PFSK-1 (cell line): ENCODE results near the gene PSMA7.

Experiments
- POLR2AphosphoS5 ChIP-seq: IDR thresholded peaks from 2 replicates; pipeline ENCODE4 v1.6.1; 2012; ENCODE audit warnings: low read depth, mild to moderate bottlenecking, control low read depth, low read length, moderate library complexity
- TF ChIP-seq, protein P1 (sequence below), 2 experiments: IDR thresholded peaks; 2 replicates each; pipeline versions ENCODE4 v1.6.1 to v1.8.0; 2011 to 2012; ENCODE audit warnings: low read depth in 2 of 2, low read length in 2 of 2, control low read depth in 1 of 2, inconsistent platforms in 1 of 2, mild to moderate bottlenecking in 1 of 2, moderate library complexity in 1 of 2; ENCODE audit not compliant: insufficient read depth in 1 of 2

DNA sequence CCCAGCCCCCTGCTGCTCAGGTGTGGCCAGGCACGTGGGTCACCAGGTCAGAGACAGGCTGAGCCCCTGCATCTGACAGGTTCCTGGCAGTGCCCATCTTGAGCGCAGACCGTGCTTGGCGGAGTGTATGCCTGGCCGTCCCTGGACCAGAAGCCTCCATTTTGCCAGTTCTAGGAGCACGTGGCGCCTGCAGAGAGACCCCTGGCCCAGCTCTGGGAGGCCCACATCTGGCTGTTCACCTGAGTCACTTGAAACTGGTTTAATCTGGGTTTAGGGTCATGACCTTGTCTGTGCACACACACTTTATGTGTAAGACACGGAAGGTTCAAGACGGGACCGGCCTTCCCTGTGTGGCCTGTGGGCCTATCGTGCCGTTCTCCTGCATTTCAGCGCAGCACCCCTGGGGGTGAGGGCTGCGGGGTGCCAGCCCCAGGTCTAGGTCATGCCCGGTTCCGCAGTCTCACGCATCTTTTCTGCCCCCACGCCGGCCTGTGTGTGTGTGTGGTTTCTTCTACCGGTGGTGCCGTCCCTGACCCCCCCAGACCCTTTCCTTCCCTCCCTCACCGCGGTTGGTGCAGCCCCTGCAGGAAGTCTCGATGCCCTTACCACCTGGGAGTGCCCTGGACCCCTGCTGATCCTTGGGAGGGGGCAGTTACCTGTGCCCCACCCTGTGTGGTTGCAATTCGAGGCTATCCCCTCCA, 14.3 kb upstream of the PSMA7 start:
- no peak for TF ChIP-seq POLR2AphosphoS5
- TF ChIP-seq, protein P1, sequence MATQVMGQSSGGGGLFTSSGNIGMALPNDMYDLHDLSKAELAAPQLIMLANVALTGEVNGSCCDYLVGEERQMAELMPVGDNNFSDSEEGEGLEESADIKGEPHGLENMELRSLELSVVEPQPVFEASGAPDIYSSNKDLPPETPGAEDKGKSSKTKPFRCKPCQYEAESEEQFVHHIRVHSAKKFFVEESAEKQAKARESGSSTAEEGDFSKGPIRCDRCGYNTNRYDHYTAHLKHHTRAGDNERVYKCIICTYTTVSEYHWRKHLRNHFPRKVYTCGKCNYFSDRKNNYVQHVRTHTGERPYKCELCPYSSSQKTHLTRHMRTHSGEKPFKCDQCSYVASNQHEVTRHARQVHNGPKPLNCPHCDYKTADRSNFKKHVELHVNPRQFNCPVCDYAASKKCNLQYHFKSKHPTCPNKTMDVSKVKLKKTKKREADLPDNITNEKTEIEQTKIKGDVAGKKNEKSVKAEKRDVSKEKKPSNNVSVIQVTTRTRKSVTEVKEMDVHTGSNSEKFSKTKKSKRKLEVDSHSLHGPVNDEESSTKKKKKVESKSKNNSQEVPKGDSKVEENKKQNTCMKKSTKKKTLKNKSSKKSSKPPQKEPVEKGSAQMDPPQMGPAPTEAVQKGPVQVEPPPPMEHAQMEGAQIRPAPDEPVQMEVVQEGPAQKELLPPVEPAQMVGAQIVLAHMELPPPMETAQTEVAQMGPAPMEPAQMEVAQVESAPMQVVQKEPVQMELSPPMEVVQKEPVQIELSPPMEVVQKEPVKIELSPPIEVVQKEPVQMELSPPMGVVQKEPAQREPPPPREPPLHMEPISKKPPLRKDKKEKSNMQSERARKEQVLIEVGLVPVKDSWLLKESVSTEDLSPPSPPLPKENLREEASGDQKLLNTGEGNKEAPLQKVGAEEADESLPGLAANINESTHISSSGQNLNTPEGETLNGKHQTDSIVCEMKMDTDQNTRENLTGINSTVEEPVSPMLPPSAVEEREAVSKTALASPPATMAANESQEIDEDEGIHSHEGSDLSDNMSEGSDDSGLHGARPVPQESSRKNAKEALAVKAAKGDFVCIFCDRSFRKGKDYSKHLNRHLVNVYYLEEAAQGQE (IDR thresholded peaks at IDR 0.05; ENCODE audit: insufficient read depth in 1 of 2, low read depth in 2 of 2, low read length in 2 of 2), result no peak
